Left hindlimb (tissue), 1 donor: ENCODE results near the gene DCC.

ENCODE experiments used
- DNase-seq: peaks from one replicate; pipeline ENCODE4 v3.0.0-alpha.2; 2018

The DCC gene

DNA sequence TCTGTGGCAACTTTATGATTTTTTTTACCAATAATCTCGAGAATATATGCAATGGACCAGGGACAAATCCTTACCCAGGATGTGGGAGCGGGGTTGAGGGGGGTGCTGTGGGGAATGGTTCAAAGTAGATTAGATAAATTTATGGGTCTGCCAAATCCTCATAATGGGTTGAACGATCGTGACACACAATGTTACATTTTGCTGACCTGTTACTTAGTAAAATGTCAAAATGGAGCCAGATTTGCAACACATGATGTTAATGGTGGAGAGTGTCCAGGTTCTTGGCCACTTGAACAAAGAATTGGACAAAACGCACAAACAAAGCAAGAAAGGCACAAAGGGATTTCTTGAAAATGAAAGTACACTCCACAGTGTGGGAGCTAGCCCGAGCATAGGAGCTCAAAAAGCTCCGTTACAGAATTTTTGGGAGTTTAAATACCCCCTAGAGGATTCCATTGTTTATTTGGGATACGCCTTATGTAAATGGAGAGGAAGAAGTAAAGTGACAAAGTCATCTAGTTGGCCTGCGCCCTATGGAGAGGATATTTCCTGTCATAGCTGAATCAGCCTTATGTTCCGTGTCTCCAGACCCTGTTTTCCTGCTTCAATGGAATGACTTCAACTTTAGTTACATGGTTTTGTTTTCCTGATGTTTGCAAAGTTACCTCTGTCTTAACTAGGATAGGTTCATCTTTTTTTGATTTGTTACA is 776.0 kb downstream of the DCC start:
- DNase-seq, result no peak

- DNase-seq, result no peak
Observed at GRCh38 chr18:53117851-53118250, 777.9 kb downstream of the DCC start.

DNA sequence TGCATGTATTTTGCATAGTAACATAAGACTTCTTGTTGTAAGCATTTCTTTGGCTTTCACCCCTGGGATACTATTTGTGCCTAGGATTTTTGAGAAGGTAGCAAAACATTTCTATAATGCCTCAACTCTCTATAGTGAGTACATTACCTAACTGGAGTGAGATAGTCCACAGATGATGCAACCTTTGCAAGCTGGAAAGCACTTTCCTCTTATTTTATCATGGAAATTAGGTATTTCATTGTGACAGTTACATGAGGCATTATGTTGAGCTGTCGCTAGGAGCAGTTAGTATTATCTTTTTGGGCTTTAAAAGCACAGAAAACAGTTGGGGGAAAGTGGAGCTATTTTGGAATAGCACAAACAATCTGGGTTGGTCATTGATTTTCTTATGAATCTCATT is 786.2 kb downstream of the DCC start:
- no peak for DNase-seq

DNA sequence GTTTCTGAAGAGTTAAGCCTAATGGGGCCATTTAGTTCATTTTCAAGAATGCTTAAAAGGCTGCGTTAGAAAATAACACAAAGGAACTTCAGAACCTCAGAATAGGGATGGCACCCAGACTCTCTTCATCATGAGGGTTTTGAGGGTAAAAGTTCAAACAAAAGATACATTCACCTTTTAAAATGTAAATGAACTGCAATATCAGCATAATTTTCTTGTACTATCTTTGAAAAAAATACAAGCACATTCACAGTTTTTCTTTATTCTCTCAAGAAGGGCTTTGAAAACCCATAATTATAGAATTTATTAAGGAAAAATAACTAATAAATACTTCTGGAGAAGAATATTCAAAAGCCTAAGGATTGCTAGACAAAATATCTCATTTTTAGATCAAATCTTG is 791.0 kb downstream of the DCC start:
- DNase-seq, result no peak

GRCh38 chr18:53134711-53135110 is 794.7 kb downstream of the DCC start:
- DNase-seq, result no peak

- no peak for DNase-seq
Observed at GRCh38 chr18:53135654-53136053, 795.7 kb downstream of the DCC start.

GRCh38 chr18:53139746-53140500 is 799.9 kb downstream of the DCC start:
- no peak for DNase-seq

GRCh38 chr18:53142005-53142404 is 802.0 kb downstream of the DCC start:
- no peak for DNase-seq

DNA sequence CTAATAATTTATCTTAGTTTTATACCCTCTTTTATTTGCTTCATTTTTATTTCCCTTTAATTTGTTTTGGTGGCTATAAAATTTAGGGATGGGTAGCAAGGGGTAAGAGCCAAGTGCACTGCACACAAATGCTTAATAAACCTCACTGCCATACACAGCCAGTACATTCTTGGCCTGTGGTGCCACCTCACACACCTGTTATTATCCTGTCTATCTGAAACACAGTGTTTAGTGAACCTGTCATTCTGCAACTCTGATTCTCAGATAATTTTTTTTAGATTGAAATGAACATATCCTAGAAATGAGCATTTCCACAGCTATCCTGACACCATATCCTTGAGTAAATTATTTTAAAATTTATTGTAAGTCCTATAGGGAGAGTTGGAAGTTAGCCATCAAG is 807.5 kb downstream of the DCC start:
- DNase-seq, result no peak

DNA sequence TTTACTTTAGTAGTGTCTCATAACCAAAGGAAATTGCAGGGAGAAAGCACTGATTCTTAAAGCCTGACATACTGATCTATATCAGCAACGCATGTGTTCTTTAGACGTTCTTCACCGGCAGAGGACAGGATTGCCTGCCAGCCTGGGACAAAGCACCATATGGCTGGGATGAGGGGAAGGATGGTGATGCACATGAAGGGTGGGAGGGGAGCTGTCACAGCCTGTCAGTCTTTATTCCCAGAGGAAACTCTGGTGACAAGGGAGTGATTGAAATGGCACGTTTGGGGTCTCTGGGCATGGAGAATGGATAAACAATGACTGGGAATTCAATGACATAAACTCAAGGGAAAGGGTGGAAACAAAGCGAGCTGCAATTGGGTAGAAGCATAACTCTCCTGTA is 808.1 kb downstream of the DCC start:
- DNase-seq, result no peak

DNA sequence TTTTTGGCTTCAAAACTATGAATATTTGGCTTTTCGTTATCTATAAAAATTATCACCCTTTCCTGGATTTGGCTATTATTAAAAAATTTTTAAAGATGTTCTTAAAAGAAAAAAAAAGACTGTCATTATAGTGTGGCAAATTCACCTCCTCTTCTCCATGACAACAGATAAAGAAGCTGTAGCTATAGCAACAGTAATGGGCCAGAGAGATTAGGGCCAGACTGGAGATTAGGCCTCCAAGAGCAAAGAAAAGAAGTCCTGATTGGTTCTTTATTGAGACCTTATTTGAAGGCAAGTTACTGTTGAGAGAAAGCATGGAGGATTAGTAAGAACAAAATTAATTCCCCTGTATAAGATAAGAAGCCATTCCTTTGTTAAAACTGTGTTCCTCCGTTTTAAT is 812.5 kb downstream of the DCC start:
- DNase-seq, result no peak

DNA sequence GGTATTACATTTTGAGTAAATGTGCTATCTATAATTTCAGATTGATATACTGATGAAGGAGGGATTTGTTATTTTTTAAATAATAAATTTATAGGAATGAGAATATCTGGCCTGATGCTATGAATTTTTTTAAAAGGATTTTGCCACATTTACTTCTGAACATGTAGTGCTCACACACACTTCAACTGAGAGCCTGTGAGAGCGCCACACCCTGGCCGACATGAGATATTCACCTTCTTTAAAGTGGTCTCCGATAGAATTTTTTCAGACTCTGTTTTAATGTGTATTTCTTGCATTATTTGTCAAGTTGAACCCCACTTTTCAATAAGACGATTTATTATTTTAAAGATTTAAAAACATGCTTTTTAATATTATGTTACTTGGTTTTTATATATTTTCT is 813.3 kb downstream of the DCC start:
- DNase-seq, result no peak

DNA sequence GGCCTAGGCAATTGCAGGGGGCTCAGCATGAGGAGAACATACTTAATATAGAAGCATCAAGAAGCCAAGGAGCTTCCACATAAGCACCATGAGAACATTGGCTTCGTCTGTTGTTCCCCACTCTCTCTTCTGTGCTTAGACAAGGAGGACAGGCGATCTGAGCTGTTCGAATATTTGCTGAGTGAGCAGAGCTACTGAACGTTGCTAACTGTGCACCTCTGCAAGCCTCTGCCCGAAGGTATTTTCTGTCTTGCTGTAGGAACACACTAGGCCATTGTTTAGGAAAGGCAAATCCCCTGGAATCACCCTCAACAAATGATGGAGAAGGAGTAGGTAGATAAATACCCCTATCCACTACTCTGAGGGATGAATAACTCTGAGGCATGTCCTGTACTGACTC is 813.8 kb downstream of the DCC start:
- no peak for DNase-seq

- DNase-seq, result no peak
Observed at GRCh38 chr18:53165770-53166169, 825.8 kb downstream of the DCC start.

- no peak for DNase-seq
Observed at GRCh38 chr18:53169346-53169745, 829.3 kb downstream of the DCC start.

GRCh38 chr18:53191634-53192033 is 851.6 kb downstream of the DCC start:
- DNase-seq, result no peak

DNA sequence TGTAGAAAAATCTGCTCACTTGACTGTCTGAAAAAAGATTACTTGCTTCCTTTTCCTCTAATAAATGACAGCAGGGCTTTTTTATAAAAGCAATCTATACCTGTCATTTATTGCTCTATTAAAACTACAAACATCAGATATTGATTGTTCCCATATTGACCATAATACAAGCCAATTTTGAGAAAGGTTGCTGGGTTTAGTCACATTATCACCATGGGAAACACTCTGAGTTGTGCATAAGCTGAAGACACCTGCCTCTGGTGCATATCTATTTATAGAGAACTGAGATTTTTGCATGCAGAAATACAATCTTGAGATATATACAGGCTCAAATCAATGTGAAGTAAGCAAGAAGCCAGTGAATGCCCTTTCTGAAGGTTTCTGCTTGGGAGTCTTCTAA is 853.9 kb downstream of the DCC start:
- no peak for DNase-seq

DNA sequence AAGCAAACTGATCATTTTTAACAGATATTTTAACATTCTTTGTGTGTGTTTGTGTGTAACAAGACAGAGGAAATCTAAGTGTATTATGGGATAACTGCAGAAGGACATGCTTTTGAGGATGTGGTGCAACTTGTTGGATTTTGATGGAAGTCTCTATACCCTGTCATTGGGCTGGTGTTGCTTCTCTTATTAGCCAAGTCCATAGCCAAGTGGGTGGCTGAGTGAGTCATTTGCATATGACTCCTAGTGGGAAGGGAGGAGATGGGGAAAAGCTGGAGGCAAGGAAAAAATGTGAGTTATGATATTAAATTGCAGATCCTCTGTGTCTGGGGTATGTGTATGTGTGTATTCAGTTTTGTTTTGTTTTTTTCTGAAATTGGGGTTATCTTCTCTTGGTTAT is 879.9 kb downstream of the DCC start:
- no peak for DNase-seq

GRCh38 chr18:53224128-53224778 is 884.3 kb downstream of the DCC start:
- no peak for DNase-seq

GRCh38 chr18:53225567-53226325 is 885.7 kb downstream of the DCC start:
- no peak for DNase-seq

DNA sequence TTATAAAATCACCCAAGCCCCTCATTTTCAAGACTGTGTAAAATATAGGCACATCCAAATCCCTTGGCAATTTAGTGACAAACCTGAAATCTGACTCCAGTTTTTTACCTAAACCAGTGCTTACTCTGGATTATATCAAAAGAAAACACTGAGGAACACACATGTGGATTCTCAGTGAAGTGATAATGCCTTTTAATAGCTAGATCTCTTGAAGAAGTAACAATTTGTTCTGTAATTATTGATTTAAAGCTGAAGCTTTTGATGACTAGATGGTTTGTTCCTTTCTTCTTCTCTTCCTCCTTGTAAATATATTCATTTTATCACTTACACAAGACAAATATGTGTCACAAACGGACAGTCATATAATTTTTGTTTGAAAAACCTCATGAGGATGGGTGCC is 894.6 kb downstream of the DCC start:
- no peak for DNase-seq

- DNase-seq, result no peak
Observed at GRCh38 chr18:53241161-53241560, 901.2 kb downstream of the DCC start.

DNA sequence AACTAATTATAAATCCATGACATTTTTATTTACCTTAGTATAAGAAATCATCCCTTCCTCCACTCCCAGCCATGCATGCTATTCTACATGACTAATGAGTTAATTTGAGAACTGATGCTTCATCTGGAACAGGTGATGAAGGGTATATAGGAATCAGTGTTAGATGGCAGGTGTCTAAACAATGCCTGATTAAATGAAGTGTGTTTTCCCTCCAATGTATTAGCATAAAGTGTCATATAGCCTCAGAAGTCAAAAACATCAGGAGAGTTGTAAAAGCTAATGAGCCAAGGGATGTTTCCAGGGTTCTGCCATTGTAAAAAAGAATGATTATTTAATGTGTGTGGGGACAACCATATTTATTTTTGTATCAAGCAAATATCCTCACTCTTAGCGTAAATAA is 913.8 kb downstream of the DCC start:
- no peak for DNase-seq
